HepG2 (cell line): ENCODE results near the gene GABRG3. TPM values are rescaled to one million over a fixed set of nuclear protein-coding genes. Genes with fewer than 3 reads are reported as not detected.

Experiments used
- ATAC-seq: fragments of 200-7000 bp; cut with Tn5 transposase; 3 replicates; pipeline ENCODE4 v1.9.1; 2020; ENCODE audit warnings: mild to moderate bottlenecking, moderate library complexity
- BruUV-seq: library from RNA; stranded (reverse); fragments of 400-500 nt; replicated peaks from 2 replicates; lab custom pipeline; 2021; lab: Mats Ljungman, UMichigan
- CTCF ChIA-PET: fragments of 300-600 bp; formaldehyde crosslinking; extraction: SDS; loops from one replicate; lab custom pipeline; 2021; ENCODE audit warnings: low total read pairs, inconsistent platforms, low intra/inter-chr PET ratio; lab: Yijun Ruan, JAX
- POLR2A ChIA-PET: fragments of 350-600 bp; sonication (Branson Sonifier 250); formaldehyde crosslinking; loops from one replicate; lab custom pipeline; 2020; ENCODE audit warnings: antibody characterized with exemption, inconsistent platforms; lab: Yijun Ruan, JAX
- DNase-seq: peaks from one replicate; pipeline ENCODE4 v3.0.0-alpha.2; 2015; ENCODE audit warnings: low spot score
- FAIRE-seq: peaks from 3 replicates; lab custom pipeline; 2011; peaks lifted over from hg19 to GRCh38; lab: Jason Lieb, UNC
- H2AFZ ChIP-seq: one replicate; pipeline ENCODE4 v1.6.1; 2011; ENCODE audit warnings: low read length, inconsistent platforms
- H3K27ac ChIP-seq: fragments of 300-600 bp; 3 replicates; pipeline ENCODE4 v1.8.0; 2011; ENCODE audit warnings: mixed run types, mild to moderate bottlenecking, mixed read lengths, low read length, inconsistent platforms; ENCODE audit not compliant: insufficient read depth; ENCODE audit errors: extremely low read length
- H3K27me3 ChIP-seq, 2 experiments: fragments of 200-600 bp in 1 of 2; 2 replicates in 1 of 2; 3 replicates in 1 of 2; pipeline versions ENCODE4 v1.6.0 to v1.8.0; 2011; ENCODE audit warnings: low read length in 2 of 2, mild to moderate bottlenecking in 2 of 2, moderate library complexity in 2 of 2, inconsistent platforms in 1 of 2; ENCODE audit not compliant: insufficient read depth in 2 of 2, control insufficient read depth in 1 of 2
- H3K36me3 ChIP-seq, 2 experiments: fragments of 200-600 bp in 1 of 2; replicated peaks in 1 of 2; 2 replicates in 1 of 2; 3 replicates in 1 of 2; pipeline versions ENCODE4 v1.5.1 to v1.8.0; 2011; ENCODE audit warnings: low read length in 2 of 2, inconsistent platforms in 1 of 2; ENCODE audit not compliant: insufficient read depth in 2 of 2, control insufficient read depth in 1 of 2
- H3K4me1 ChIP-seq: 2 replicates; pipeline ENCODE4 v1.5.1; 2012; ENCODE audit warnings: low read length, inconsistent platforms; ENCODE audit not compliant: insufficient read depth
- H3K4me2 ChIP-seq: 2 replicates; pipeline ENCODE4 v1.6.0; 2011; ENCODE audit warnings: low read depth, low read length, inconsistent platforms
- H3K4me3 ChIP-seq, 3 experiments: fragments of 200-600 bp in 1 of 3; sonication (generic), shearing (Covaris generic) in 1 of 3; replicated peaks in 1 of 3; 2 replicates each; pipeline ENCODE4 v1.5.1; 2011 to 2016; ENCODE audit warnings: low read length in 3 of 3, inconsistent platforms in 2 of 3, low read depth in 2 of 3, mild to moderate bottlenecking in 2 of 3, control low read depth in 1 of 3, mixed read lengths in 1 of 3; ENCODE audit not compliant: insufficient read depth in 1 of 3
- H3K79me2 ChIP-seq: one replicate; pipeline ENCODE4 v1.6.1; 2011; ENCODE audit warnings: low read length, inconsistent platforms; ENCODE audit not compliant: insufficient read depth
- H3K9ac ChIP-seq: 2 replicates; pipeline ENCODE4 v1.6.0; 2011; ENCODE audit warnings: mild to moderate bottlenecking, low read depth, low read length, inconsistent platforms; ENCODE audit not compliant: insufficient read depth
- H3K9me3 ChIP-seq: 2 replicates; pipeline ENCODE4 v1.5.1; 2012; ENCODE audit warnings: mild to moderate bottlenecking, low read length
- H4K20me1 ChIP-seq: 2 replicates; pipeline ENCODE4 v1.6.0; 2011; ENCODE audit warnings: inconsistent platforms, mild to moderate bottlenecking, low read length, moderate library complexity; ENCODE audit not compliant: insufficient read depth
- MAFK ChIP-seq, 2 experiments: IDR thresholded peaks in 1 of 2; conservative IDR thresholded peaks in 1 of 2; 2 replicates each; pipeline ENCODE4 v1.6.1; 2011; ENCODE audit warnings: improper control_type of control experiment in 2 of 2, low read length in 2 of 2
- WGBS: methylation state at CpG from one replicate; pipeline ENCODE4 v1.1.6; 2017; ENCODE audit warnings: low lambda C conversion rate; 5-methylcytosine and 5-hydroxymethylcytosine counted together
- in situ Hi-C: cut with HindIII; loops from 2 replicates; pipeline ENCODE4 v1.10.0; 2017; ENCODE audit warnings: low pct_unique_long_range_greater_than_20kb; ENCODE audit not compliant: extremely low pct_ligation_motif_present
- intact Hi-C: fragments of 100-400 bp; cut with micrococcal nuclease; formaldehyde crosslinking; loops from one replicate; pipeline ENCODE4 v1.10.0; 2022; ENCODE audit not compliant: unreplicated experiment
- polyA plus RNA-seq, 8 experiments: library from polyadenylated mRNA; depleted of rRNA in 3 of 8; stranded (reverse) in 7 of 8; unstranded in 1 of 8; fragments of >200 nt; fragmentation: Illumina TruSeq in 4 of 8; extraction: Trizol in 4 of 8; gene quantifications; 2 replicates each; pipeline versions ENCODE4 v1.2.1 to v1.2.3, GENCODE V29; 2011 to 2016; ENCODE audit warnings: low read depth in 4 of 8, missing spikeins in 1 of 8, mixed read lengths in 1 of 8; ENCODE audit not compliant: insufficient read depth in 1 of 8
- total RNA-seq, 5 experiments: library from RNA; depleted of rRNA; stranded (reverse); fragments of >200 nt; fragmentation: Illumina TruSeq; extraction: Trizol; gene quantifications; 2 replicates each; pipeline ENCODE4 v1.2.3, GENCODE V29; 2016; ENCODE audit warnings: low read depth in 1 of 5
- TF ChIP-seq, protein P1 (sequence below): sonication (generic); formaldehyde crosslinking; IDR thresholded peaks from 2 replicates; pipeline ENCODE4 v1.5.0; 2020; ENCODE audit warnings: mild to moderate bottlenecking, missing genetic modification reagents, borderline replicate concordance
- TF ChIP-seq, protein P2 (sequence below): fragments of 450-650 bp; IDR thresholded peaks from 2 replicates; pipeline ENCODE4 v1.6.1; 2016

Gene GABRG3
- total and polyA plus RNA-seq, 2 of the 13 experiments (the other 11 are each of a cell fraction or from before 2014, with no cell fraction given), result not detected

DNA sequence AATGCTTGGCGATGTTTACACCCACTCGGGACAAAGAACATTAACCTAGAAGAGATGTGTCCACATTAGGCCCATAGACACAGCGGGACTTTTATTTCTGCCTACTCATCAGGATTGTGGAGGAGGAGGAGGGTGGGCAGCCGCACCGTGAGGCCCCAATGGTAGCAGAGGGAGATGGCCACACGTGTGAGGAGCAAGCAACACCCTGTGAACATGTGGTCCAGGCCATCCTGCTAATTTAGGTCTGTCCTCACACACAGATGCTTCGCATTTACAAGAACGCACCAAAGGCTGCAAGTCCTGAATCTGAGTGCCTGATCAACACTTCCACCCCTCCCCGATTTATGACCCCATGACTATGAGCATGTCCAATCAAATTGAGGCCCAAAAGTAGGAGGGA, 560.0 kb downstream of the GABRG3 start:
- H3K9ac ChIP-seq, result no peak overlapping the region
- no peaks in the 10 kb centered on the region for H3K79me2 ChIP-seq
- H3K27me3 ChIP-seq, result no peaks in the 10 kb centered on the region
- H3K27ac ChIP-seq, result no peak overlapping the region
- intact Hi-C loops (no loop called here), in situ Hi-C loops (no loop called here)
- WGBS, result 22% methylated on average over 9 of the region's 9 CpGs
- no peaks in the 10 kb centered on the region for H3K36me3 ChIP-seq
- DNase-seq (no peak), ATAC-seq (no peak), FAIRE-seq (no peak)
- no TSS peak for BruUV-seq
- no peaks in the 10 kb centered on the region for H3K4me1 ChIP-seq
- H3K9me3 ChIP-seq, result peaks cover 34% of the 10 kb centered on the region
- ChIA-PET CTCF (no interaction called here), POLR2A (no interaction called here)
- no peak overlapping the region for H2AFZ ChIP-seq
- TF ChIP-seq MAFK (conservative IDR thresholded peaks at IDR 0.05 in 1 of 2, IDR thresholded peaks at IDR 0.05 in 1 of 2; ENCODE audit: low read length in 2 of 2), result 0 out of 4 replicates have a peak, but pooled peaks of 1 of the 2 experiments have one; percentile 17
- TF ChIP-seq, protein P1, sequence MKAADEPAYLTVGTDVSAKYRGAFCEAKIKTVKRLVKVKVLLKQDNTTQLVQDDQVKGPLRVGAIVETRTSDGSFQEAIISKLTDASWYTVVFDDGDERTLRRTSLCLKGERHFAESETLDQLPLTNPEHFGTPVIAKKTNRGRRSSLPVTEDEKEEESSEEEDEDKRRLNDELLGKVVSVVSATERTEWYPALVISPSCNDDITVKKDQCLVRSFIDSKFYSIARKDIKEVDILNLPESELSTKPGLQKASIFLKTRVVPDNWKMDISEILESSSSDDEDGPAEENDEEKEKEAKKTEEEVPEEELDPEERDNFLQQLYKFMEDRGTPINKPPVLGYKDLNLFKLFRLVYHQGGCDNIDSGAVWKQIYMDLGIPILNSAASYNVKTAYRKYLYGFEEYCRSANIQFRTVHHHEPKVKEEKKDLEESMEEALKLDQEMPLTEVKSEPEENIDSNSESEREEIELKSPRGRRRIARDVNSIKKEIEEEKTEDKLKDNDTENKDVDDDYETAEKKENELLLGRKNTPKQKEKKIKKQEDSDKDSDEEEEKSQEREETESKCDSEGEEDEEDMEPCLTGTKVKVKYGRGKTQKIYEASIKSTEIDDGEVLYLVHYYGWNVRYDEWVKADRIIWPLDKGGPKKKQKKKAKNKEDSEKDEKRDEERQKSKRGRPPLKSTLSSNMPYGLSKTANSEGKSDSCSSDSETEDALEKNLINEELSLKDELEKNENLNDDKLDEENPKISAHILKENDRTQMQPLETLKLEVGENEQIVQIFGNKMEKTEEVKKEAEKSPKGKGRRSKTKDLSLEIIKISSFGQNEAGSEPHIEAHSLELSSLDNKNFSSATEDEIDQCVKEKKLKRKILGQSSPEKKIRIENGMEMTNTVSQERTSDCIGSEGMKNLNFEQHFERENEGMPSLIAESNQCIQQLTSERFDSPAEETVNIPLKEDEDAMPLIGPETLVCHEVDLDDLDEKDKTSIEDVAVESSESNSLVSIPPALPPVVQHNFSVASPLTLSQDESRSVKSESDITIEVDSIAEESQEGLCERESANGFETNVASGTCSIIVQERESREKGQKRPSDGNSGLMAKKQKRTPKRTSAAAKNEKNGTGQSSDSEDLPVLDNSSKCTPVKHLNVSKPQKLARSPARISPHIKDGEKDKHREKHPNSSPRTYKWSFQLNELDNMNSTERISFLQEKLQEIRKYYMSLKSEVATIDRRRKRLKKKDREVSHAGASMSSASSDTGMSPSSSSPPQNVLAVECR (CRISPR knock-in tag), result no peak
- TF ChIP-seq, protein P2, sequence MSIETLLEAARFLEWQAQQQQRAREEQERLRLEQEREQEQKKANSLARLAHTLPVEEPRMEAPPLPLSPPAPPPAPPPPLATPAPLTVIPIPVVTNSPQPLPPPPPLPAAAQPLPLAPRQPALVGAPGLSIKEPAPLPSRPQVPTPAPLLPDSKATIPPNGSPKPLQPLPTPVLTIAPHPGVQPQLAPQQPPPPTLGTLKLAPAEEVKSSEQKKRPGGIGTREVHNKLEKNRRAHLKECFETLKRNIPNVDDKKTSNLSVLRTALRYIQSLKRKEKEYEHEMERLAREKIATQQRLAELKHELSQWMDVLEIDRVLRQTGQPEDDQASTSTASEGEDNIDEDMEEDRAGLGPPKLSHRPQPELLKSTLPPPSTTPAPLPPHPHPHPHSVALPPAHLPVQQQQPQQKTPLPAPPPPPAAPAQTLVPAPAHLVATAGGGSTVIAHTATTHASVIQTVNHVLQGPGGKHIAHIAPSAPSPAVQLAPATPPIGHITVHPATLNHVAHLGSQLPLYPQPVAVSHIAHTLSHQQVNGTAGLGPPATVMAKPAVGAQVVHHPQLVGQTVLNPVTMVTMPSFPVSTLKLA, result peak; percentile 90
- H3K4me2 ChIP-seq, result no peak overlapping the region
- H3K4me3 ChIP-seq, result no peak overlapping the region
- no peaks in the 10 kb centered on the region for H4K20me1 ChIP-seq
